B cell (primary cell): ENCODE results near the gene ZDHHC17.

Experiments
- EZH2 ChIP-seq: IDR thresholded peaks from 2 replicates; pipeline ENCODE4 v1.6.1; 2012; ENCODE audit warnings: borderline replicate concordance, low read depth, mild to moderate bottlenecking, moderate library complexity, low read length; ENCODE audit not compliant: insufficient read depth, poor library complexity, severe bottlenecking
- TF ChIP-seq, protein P1 (sequence below): fragments of 200-600 bp; IDR thresholded peaks from one replicate; pipeline ENCODE4 v1.8.0; 2022; ENCODE audit warnings: antibody characterized with exemption, mild to moderate bottlenecking

DNA sequence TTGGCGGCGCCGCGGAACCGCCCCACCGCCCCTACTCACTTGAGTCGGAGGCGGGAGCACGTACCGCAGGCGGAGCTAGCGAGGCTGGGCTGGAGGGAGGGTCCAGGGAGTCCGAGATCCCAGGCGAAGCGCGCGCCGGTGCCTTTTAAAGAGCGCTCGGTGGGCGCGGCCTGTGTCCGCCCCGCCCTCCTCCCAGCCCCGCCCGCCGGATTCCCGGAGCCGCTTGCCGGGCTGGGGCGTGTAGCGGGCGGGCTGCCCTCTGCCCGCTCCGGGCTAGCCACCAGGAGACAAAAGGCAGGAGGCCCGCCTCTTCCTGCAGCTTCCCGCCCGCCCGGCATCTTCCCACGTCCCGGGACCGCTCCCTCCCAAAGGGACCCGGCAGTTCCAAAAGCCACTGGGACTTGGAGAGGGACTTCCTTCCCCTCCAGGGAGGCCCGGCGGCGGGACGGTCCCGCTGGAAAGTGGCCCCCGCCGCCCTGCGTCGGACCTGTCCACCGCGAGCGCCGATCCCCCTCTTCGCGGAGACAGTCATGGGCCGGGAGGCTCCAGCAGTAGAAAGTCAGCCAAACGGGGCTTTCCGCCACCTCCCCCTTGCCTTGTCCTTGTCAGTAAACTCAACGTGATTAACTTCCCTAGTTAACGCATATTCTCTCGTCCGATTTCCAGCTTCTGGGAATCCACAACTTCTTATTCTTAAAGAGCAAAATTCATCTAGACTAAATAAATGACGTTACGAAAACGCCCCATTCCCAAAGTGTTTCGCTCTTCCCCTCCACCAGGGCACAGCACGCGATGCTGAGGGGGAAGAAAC, 115.2 kb downstream of the ZDHHC17 start, which contains the start of gene CSRP2:
- TF ChIP-seq, protein P1, sequence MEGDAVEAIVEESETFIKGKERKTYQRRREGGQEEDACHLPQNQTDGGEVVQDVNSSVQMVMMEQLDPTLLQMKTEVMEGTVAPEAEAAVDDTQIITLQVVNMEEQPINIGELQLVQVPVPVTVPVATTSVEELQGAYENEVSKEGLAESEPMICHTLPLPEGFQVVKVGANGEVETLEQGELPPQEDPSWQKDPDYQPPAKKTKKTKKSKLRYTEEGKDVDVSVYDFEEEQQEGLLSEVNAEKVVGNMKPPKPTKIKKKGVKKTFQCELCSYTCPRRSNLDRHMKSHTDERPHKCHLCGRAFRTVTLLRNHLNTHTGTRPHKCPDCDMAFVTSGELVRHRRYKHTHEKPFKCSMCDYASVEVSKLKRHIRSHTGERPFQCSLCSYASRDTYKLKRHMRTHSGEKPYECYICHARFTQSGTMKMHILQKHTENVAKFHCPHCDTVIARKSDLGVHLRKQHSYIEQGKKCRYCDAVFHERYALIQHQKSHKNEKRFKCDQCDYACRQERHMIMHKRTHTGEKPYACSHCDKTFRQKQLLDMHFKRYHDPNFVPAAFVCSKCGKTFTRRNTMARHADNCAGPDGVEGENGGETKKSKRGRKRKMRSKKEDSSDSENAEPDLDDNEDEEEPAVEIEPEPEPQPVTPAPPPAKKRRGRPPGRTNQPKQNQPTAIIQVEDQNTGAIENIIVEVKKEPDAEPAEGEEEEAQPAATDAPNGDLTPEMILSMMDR = no peak
- TF ChIP-seq EZH2 = no peak
